H1 (cell line): Measurements from ENCODE around the gene PAN2. TPM values are rescaled to one million over a fixed set of nuclear protein-coding genes. Genes with fewer than 3 reads are reported as not detected.

Source experiments
- CTCF ChIA-PET: fragments of 300-600 bp; sonication (Branson Sonifier 250); formaldehyde crosslinking; loops from one replicate; lab custom pipeline; 2021; ENCODE audit not compliant: partially characterized antibody; lab: Charles Lee
- POLR2A ChIA-PET: fragments of 300-600 bp; sonication (Branson Sonifier 250); formaldehyde crosslinking; loops from one replicate; lab custom pipeline; 2021; ENCODE audit warnings: inconsistent platforms; ENCODE audit not compliant: partially characterized antibody; lab: Charles Lee
- DNase-seq, 2 experiments: peaks; one replicate each; pipeline versions ENCODE4 v3.0.0 to v3.0.0-alpha.2; 2010 to 2022; ENCODE audit warnings: low spot score in 2 of 2, low read depth in 1 of 2, mixed read lengths in 1 of 2
- FAIRE-seq: peaks from 2 replicates; lab custom pipeline; 2011; peaks lifted over from hg19 to GRCh38; lab: Jason Lieb, UNC
- H2AFZ ChIP-seq: 2 replicates; pipeline ENCODE4 v1.8.1; 2012; ENCODE audit warnings: low read length, inconsistent platforms
- H2AK5ac ChIP-seq: 2 replicates; pipeline ENCODE4 v1.6.1; 2013; ENCODE audit warnings: low read depth, low read length
- H2BK120ac ChIP-seq: replicated peaks from 2 replicates; pipeline ENCODE3; 2013; ENCODE audit warnings: low read depth, low read length, inconsistent platforms
- H2BK12ac ChIP-seq: 2 replicates; pipeline ENCODE4 v1.6.1; 2013; ENCODE audit warnings: low read depth, low read length
- H2BK15ac ChIP-seq: 2 replicates; pipeline ENCODE4 v1.6.1; 2013; ENCODE audit warnings: low read length
- H2BK20ac ChIP-seq: 2 replicates; pipeline ENCODE4 v1.6.1; 2013; ENCODE audit warnings: low read length
- H2BK5ac ChIP-seq: 2 replicates; pipeline ENCODE4 v1.6.1; 2013; ENCODE audit warnings: low read depth, low read length
- H3K14ac ChIP-seq: 2 replicates; pipeline ENCODE4 v1.6.1; 2013; ENCODE audit warnings: inconsistent platforms; ENCODE audit not compliant: insufficient read length
- H3K18ac ChIP-seq: 2 replicates; pipeline ENCODE4 v1.6.1; 2013; ENCODE audit warnings: low read length; ENCODE audit errors: extremely low read depth
- H3K23ac ChIP-seq: 2 replicates; pipeline ENCODE4 v1.6.1; 2013; ENCODE audit warnings: inconsistent platforms; ENCODE audit not compliant: insufficient read length
- H3K23me2 ChIP-seq: 2 replicates; pipeline ENCODE4 v1.6.1; 2013; ENCODE audit warnings: low read depth, low read length
- H3K27ac ChIP-seq: 2 replicates; pipeline ENCODE4 v1.6.1; 2011; ENCODE audit warnings: low read depth, low read length, inconsistent platforms
- H3K27me3 ChIP-seq, 4 experiments: replicated peaks in 1 of 4; 1 replicate in 1 of 4; 2 replicates in 3 of 4; pipeline versions ENCODE4 v1.6.1 to v1.8.1; 2011 to 2013; ENCODE audit warnings: low read length in 3 of 4, mild to moderate bottlenecking in 3 of 4, inconsistent platforms in 2 of 4, mixed read lengths in 2 of 4, moderate library complexity in 1 of 4; ENCODE audit not compliant: control insufficient read depth in 3 of 4, insufficient read depth in 3 of 4; ENCODE audit errors: extremely low read depth in 1 of 4
- H3K36me3 ChIP-seq, 4 experiments: 2 replicates each; pipeline versions ENCODE4 v1.6.1 to v1.8.1; 2011 to 2013; ENCODE audit warnings: mild to moderate bottlenecking in 4 of 4, low read length in 3 of 4, moderate library complexity in 2 of 4, control low read depth in 1 of 4, inconsistent platforms in 1 of 4; ENCODE audit not compliant: insufficient read depth in 4 of 4, control insufficient read depth in 2 of 4
- H3K4ac ChIP-seq: replicated peaks from 2 replicates; pipeline ENCODE3; 2013; ENCODE audit warnings: low read length, low read depth, mixed read lengths, inconsistent platforms; ENCODE audit not compliant: insufficient read length
- H3K4me1 ChIP-seq, 4 experiments: replicated peaks in 1 of 4; 1 replicate in 1 of 4; 2 replicates in 3 of 4; pipeline versions ENCODE4 v1.6.1 to v1.8.1; 2011 to 2013; ENCODE audit warnings: low read length in 3 of 4, inconsistent platforms in 2 of 4, mixed read lengths in 1 of 4; ENCODE audit not compliant: insufficient read depth in 4 of 4, control insufficient read depth in 3 of 4
- H3K4me2 ChIP-seq, 2 experiments: 2 replicates each; pipeline versions ENCODE4 v1.6.1 to v1.8.1; 2011 to 2013; ENCODE audit warnings: low read depth in 2 of 2, low read length in 2 of 2, control low read depth in 1 of 2, inconsistent platforms in 1 of 2, mild to moderate bottlenecking in 1 of 2; ENCODE audit not compliant: insufficient read depth in 1 of 2
- H3K4me3 ChIP-seq, 4 experiments: fragments of 200-600, 300-600 bp in 1 of 4; sonication (generic), shearing (Covaris generic), sonication (Bioruptor Twin) in 1 of 4; 2 replicates each; pipeline versions ENCODE4 v1.5.1 to v1.8.1; 2011 to 2016; ENCODE audit warnings: low read length in 4 of 4, low read depth in 3 of 4, control low read depth in 2 of 4, inconsistent platforms in 2 of 4, mild to moderate bottlenecking in 2 of 4, mixed read lengths in 1 of 4, moderate library complexity in 1 of 4; ENCODE audit not compliant: insufficient read depth in 2 of 4; ENCODE audit errors: extremely low read depth in 1 of 4
- H3K56ac ChIP-seq: replicated peaks from 2 replicates; pipeline ENCODE3; 2013; ENCODE audit warnings: low read depth, mild to moderate bottlenecking, mixed read lengths, low read length, inconsistent platforms; ENCODE audit not compliant: insufficient read length
- H3K79me1 ChIP-seq: 2 replicates; pipeline ENCODE4 v1.6.1; 2013; ENCODE audit warnings: low read depth, low read length, control low read depth
- H3K79me2 ChIP-seq, 2 experiments: 2 replicates each; pipeline versions ENCODE4 v1.6.1 to v1.8.1; 2012 to 2013; ENCODE audit warnings: low read length in 2 of 2, mild to moderate bottlenecking in 2 of 2, inconsistent platforms in 1 of 2; ENCODE audit not compliant: insufficient read depth in 2 of 2, control insufficient read depth in 1 of 2
- H3K9ac ChIP-seq, 4 experiments: replicated peaks in 1 of 4; 1 replicate in 1 of 4; 2 replicates in 3 of 4; pipeline versions ENCODE4 v1.6.1 to v1.8.1; 2011 to 2013; ENCODE audit warnings: low read depth in 3 of 4, low read length in 3 of 4, control low read depth in 2 of 4, mild to moderate bottlenecking in 2 of 4, moderate library complexity in 2 of 4, inconsistent platforms in 1 of 4; ENCODE audit errors: extremely low read depth in 1 of 4
- H3K9me3 ChIP-seq, 2 experiments: 2 replicates each; pipeline versions ENCODE4 v1.6.1 to v1.8.1; 2012 to 2013; ENCODE audit warnings: mild to moderate bottlenecking in 2 of 2, moderate library complexity in 2 of 2, control low read depth in 1 of 2, inconsistent platforms in 1 of 2, low read depth in 1 of 2, low read length in 1 of 2, mixed read lengths in 1 of 2; ENCODE audit not compliant: insufficient read depth in 2 of 2
- H4K20me1 ChIP-seq, 2 experiments: replicated peaks in 1 of 2; 2 replicates each; pipeline versions ENCODE3 to v1.8.1; 2011 to 2013; ENCODE audit warnings: inconsistent platforms in 2 of 2, low read length in 2 of 2, mild to moderate bottlenecking in 1 of 2; ENCODE audit not compliant: insufficient read depth in 2 of 2, control insufficient read depth in 1 of 2
- H4K5ac ChIP-seq: 2 replicates; pipeline ENCODE4 v1.6.1; 2013; ENCODE audit warnings: low read length, low read depth, mixed read lengths, inconsistent platforms; ENCODE audit not compliant: insufficient read length
- H4K8ac ChIP-seq: 2 replicates; pipeline ENCODE4 v1.8.0; 2013; ENCODE audit warnings: mild to moderate bottlenecking, moderate library complexity, low read length, inconsistent platforms; ENCODE audit not compliant: insufficient read depth; ENCODE audit errors: extremely low read depth
- H4K91ac ChIP-seq: replicated peaks from 2 replicates; pipeline ENCODE3; 2013; ENCODE audit warnings: low read length, mixed read lengths, inconsistent platforms; ENCODE audit not compliant: insufficient read length
- CHD1 ChIP-seq: IDR thresholded peaks from 2 replicates; pipeline ENCODE4 v1.6.1; 2012; ENCODE audit warnings: low read depth, low read length, improper control_type of control experiment
- CREB1 ChIP-seq: IDR thresholded peaks from 2 replicates; pipeline ENCODE4 v1.6.1; 2012; ENCODE audit warnings: inconsistent platforms
- CTBP2 ChIP-seq: IDR thresholded peaks from 2 replicates; pipeline ENCODE4 v1.7.0; 2011; ENCODE audit warnings: borderline replicate concordance, mild to moderate bottlenecking, moderate library complexity, mixed read lengths, low read length; ENCODE audit not compliant: insufficient read depth, insufficient read length
- EGR1 ChIP-seq: IDR thresholded peaks from 2 replicates; pipeline ENCODE4 v1.6.1; 2011; ENCODE audit warnings: low read depth, low read length, borderline replicate concordance
- JUN ChIP-seq: IDR thresholded peaks from 2 replicates; pipeline ENCODE4 v1.6.1; 2011; ENCODE audit warnings: low read depth, mild to moderate bottlenecking, improper control_type of control experiment, low read length
- KDM4A ChIP-seq: IDR thresholded peaks from one replicate; pipeline ENCODE4 v1.7.1; 2012; ENCODE audit warnings: low read depth, mild to moderate bottlenecking, moderate library complexity, low read length, inconsistent platforms; ENCODE audit not compliant: severe bottlenecking
- POLR2AphosphoS5 ChIP-seq: IDR thresholded peaks from 2 replicates; pipeline ENCODE4 v1.6.1; 2011; ENCODE audit warnings: low read depth, low read length
- RAD21 ChIP-seq, 2 experiments: IDR thresholded peaks in 1 of 2; conservative IDR thresholded peaks in 1 of 2; 2 replicates each; pipeline ENCODE4 v1.6.1; 2011; ENCODE audit warnings: low read depth in 2 of 2, low read length in 2 of 2, improper control_type of control experiment in 1 of 2, inconsistent platforms in 1 of 2, mild to moderate bottlenecking in 1 of 2, moderate library complexity in 1 of 2
- RBBP5 ChIP-seq: IDR thresholded peaks from 2 replicates; pipeline ENCODE4 v1.7.1; 2012; ENCODE audit warnings: low read depth, mild to moderate bottlenecking, inconsistent platforms, low read length, moderate library complexity, borderline replicate concordance
- SIRT6 ChIP-seq: IDR thresholded peaks from one replicate; pipeline ENCODE4 v1.7.1; 2012; ENCODE audit warnings: low read length, inconsistent platforms
- WGBS, 2 experiments: shearing (Covaris generic) in 1 of 2; methylation state at CpG; one replicate each; pipeline versions ENCODE4 v1.1.6 to v1.1.7; 2013 to 2015; ENCODE audit warnings: low lambda C conversion rate in 2 of 2, mixed read lengths in 2 of 2, inconsistent platforms in 1 of 2, low coverage in 1 of 2, missing lambda C conversion rate in 1 of 2; ENCODE audit not compliant: insufficient replicate concordance in 2 of 2, insufficient coverage in 1 of 2, insufficient read length in 1 of 2; ENCODE audit errors: extremely low coverage in 1 of 2, missing lambda C conversion rate in 1 of 2; 5-methylcytosine and 5-hydroxymethylcytosine counted together
- polyA plus RNA-seq, 7 experiments: library from polyadenylated mRNA; depleted of rRNA in 3 of 7; stranded (reverse) in 5 of 7; unstranded in 2 of 7; fragments of >200 nt in 5 of 7; fragments of 200-250 nt in 2 of 7; gene quantifications; 1 replicate in 5 of 7; 2 replicates in 1 of 7; 4 replicates in 1 of 7; pipeline versions ENCODE4 v1.2.1 to v1.2.3, GENCODE V29; 2011 to 2013; ENCODE audit warnings: missing spikeins in 2 of 7, mixed read lengths in 2 of 7
- total RNA-seq: library from RNA; stranded (reverse); fragmentation: NEBNext Ultra II Directional; extraction: Animal tissue kit (Norgen Biotek cat#: 25700); gene quantifications from 2 replicates; pipeline ENCODE4 v1.2.1, GENCODE V29; 2021

The PAN2 gene
- total and polyA plus RNA-seq, 2 of the 8 experiments (the other 6 are each of a cell fraction or from before 2014, with no cell fraction given), result 29.6 to 36.7 TPM

- H2AFZ ChIP-seq, result 0 out of 2 replicates have a peak within 1 kb of the TSS, but pooled peaks have one; percentile 24
- peak; percentile 65 for TF ChIP-seq KDM4A
- no peak for TF ChIP-seq CHD1
- no peak for TF ChIP-seq CTBP2
- peak; percentile 62 for TF ChIP-seq POLR2AphosphoS5
- TF ChIP-seq RAD21 (IDR thresholded peaks at IDR 0.05 in 1 of 2, conservative IDR thresholded peaks at IDR 0.05 in 1 of 2; ENCODE audit: low read depth in 2 of 2, low read length in 2 of 2), result no peak
- TF ChIP-seq CREB1, result 0 out of 2 replicates have a peak, but pooled peaks have one; percentile 17
- TF ChIP-seq EGR1, result no peak
- TF ChIP-seq SIRT6, result no peak
- TF ChIP-seq RBBP5, result peak; percentile 30; the same call in 1 of the 2 replicates
- TF ChIP-seq JUN, result no peak
Measured at GRCh38 chr12:56359851-56360767, 26.3 kb upstream of the PAN2 start, which contains the start of gene STAT2. Gene STAT2 (minus strand): TSS chr12:56360107. CDS start chr12:56356571, 3,536 bp downstream.

More at GRCh38 chr12:56359851-56360767, 26.3 kb upstream of the PAN2 start, which contains the start of gene STAT2:
- H3K4me2 ChIP-seq, result peak within 1 kb of the TSS; percentile 51 to 66
- H3K9me3 ChIP-seq, result no peaks in the 10 kb centered on the region
- H2AK5ac ChIP-seq, result 0 out of 2 replicates have a peak within 1 kb of the TSS, but pooled peaks have one; percentile 4
- no peak within 1 kb of the TSS for H4K91ac ChIP-seq
- ChIA-PET CTCF (interaction anchor here (0.6 to 3.4 kb wide), 18 partner anchors 9 to 138 kb away, joined by 3 to 24 read pairs (median 4); partner anchors contain the start of genes CNPY2, PAN2, RNF41 and SPRYD4), POLR2A (interaction anchor here (0.6 to 5.1 kb wide), 21 partner anchors 9 to 366 kb away, joined by 3 to 55 read pairs (median 4); partner anchors contain the start of genes CNPY2, COQ10A, IL23A and NACA)
- peak; percentile 87 for FAIRE-seq
- peak; percentile 98 to 99 for DNase-seq
- peak within 1 kb of the TSS; percentile 55; the same call in 1 of the 2 replicates for H2BK12ac ChIP-seq
- peak within 1 kb of the TSS; percentile 87; the same call in 1 of the 2 replicates for H4K8ac ChIP-seq
- no peak within 1 kb of the TSS for H3K14ac ChIP-seq
- no peak within 1 kb of the TSS; the same call in 1 of the 2 replicates for H3K18ac ChIP-seq
- peak within 1 kb of the TSS; percentile 72 for H4K5ac ChIP-seq
- no peak within 1 kb of the TSS for H2BK120ac ChIP-seq
- no peak within 1 kb of the TSS for H2BK20ac ChIP-seq
- no peak within 1 kb of the TSS for H3K23ac ChIP-seq
- H3K4me3 ChIP-seq, result peak within 1 kb of the TSS; percentile 78 to 88 (median 84)
- H3K79me2 ChIP-seq, result peaks cover 0 to 8% of the 10 kb centered on the region in 2 experiments; a peak in 1 of 4 replicates
- H2BK5ac ChIP-seq, result peak within 1 kb of the TSS; percentile 77; the same call in 1 of the 2 replicates
- peak within 1 kb of the TSS; percentile 66 to 90 (median 70) for H3K9ac ChIP-seq
- peak within 1 kb of the TSS; percentile 70 for H3K27ac ChIP-seq
- H3K36me3 ChIP-seq, result peaks cover 2 to 16% (median 8%) of the 10 kb centered on the region in 4 experiments; a peak in 6 of 8 replicates
- no peaks in the 10 kb centered on the region for H4K20me1 ChIP-seq
- H3K27me3 ChIP-seq, result peaks cover 0 to 3% (median 0%) of the 10 kb centered on the region in 4 experiments; a peak in 1 of 7 replicates
- 1% methylated on average over 48 of the region's 54 CpGs; no CpG with 5 or more reads in 1 of the 2 experiments for WGBS, 2 experiments
- H3K4me1 ChIP-seq, result peaks cover 0 to 5% (median 2%) of the 10 kb centered on the region in 4 experiments; a peak in 4 of 7 replicates
- no peak within 1 kb of the TSS for H3K4ac ChIP-seq
- no peaks in the 10 kb centered on the region for H3K79me1 ChIP-seq
- H3K23me2 ChIP-seq, result no peaks in the 10 kb centered on the region
- H2BK15ac ChIP-seq, result no peak within 1 kb of the TSS
- peak within 1 kb of the TSS; percentile 34 for H3K56ac ChIP-seq
